Mesothelial cell of epicardium (in vitro differentiated cells): ENCODE data around the gene CLEC16A. TPM values are rescaled to one million over a fixed set of nuclear protein-coding genes. Genes with fewer than 3 reads are reported as not detected.
"Not testable (repeated sequence)": the region's sequence is repeated elsewhere in the genome, so short reads cannot be mapped to it uniquely, and the experiment has no call there.

Experiments used
- DNase-seq, 2 experiments: peaks; one replicate each; pipeline ENCODE4 v3.0.0; 2021; ENCODE audit warnings: low spot score in 2 of 2; ENCODE audit not compliant: unreplicated experiment in 2 of 2
- H3K27ac Mint-ChIP-seq: 2 replicates; pipeline ENCODE4 v1.8.0; 2021; ENCODE audit warnings: mixed read lengths
- H3K27me3 Mint-ChIP-seq: 2 replicates; pipeline ENCODE4 v1.8.0; 2021; ENCODE audit warnings: low read depth, mixed read lengths
- H3K36me3 Mint-ChIP-seq: 2 replicates; pipeline ENCODE4 v1.8.0; 2021; ENCODE audit warnings: mixed read lengths
- H3K4me1 Mint-ChIP-seq: 2 replicates; pipeline ENCODE4 v1.8.0; 2021; ENCODE audit warnings: mixed read lengths
- H3K4me3 Mint-ChIP-seq: 2 replicates; pipeline ENCODE4 v1.8.0; 2021; ENCODE audit warnings: mild to moderate bottlenecking, moderate library complexity, mixed read lengths
- H3K9me3 Mint-ChIP-seq: 2 replicates; pipeline ENCODE4 v1.8.0; 2021; ENCODE audit warnings: mixed read lengths
- CTCF ChIP-seq: fragments of 200-600 bp; sonication (generic); IDR thresholded peaks from one replicate; pipeline ENCODE4 v1.5.0; 2021; ENCODE audit warnings: antibody characterized with exemption; ENCODE audit not compliant: unreplicated experiment
- total RNA-seq: library from RNA; stranded (reverse); gene quantifications from 3 replicates; pipeline ENCODE4 v1.2.1, GENCODE V29; 2021

CLEC16A gene
- total RNA-seq, 1 donor from 2014 or later: 43.3 TPM

GRCh38 chr16:10964039-10964890, 19.9 kb downstream of the CLEC16A start:
- H3K27ac Mint-ChIP-seq: no peak overlapping the region
- peak; percentile 85 for TF ChIP-seq CTCF
- peaks cover 8% of the 10 kb centered on the region for H3K36me3 Mint-ChIP-seq
- peak; percentile 76 to 89 for DNase-seq
- no peak overlapping the region for H3K4me3 Mint-ChIP-seq
- peaks cover 4% of the 10 kb centered on the region for H3K4me1 Mint-ChIP-seq
- H3K27me3 Mint-ChIP-seq: no peaks in the 10 kb centered on the region
- H3K9me3 Mint-ChIP-seq: no peaks in the 10 kb centered on the region

- no peak for DNase-seq
- Mint-ChIP-seq H3K4me3 (no peak overlapping the region), H3K27me3 (no peaks in the 10 kb centered on the region), H3K4me1 (peaks cover 4% of the 10 kb centered on the region), H3K27ac (no peak overlapping the region), H3K9me3 (no peaks in the 10 kb centered on the region), H3K36me3 (peaks cover 8% of the 10 kb centered on the region)
- TF ChIP-seq CTCF: no peak
Measured at GRCh38 chr16:10964891-10965326, 20.5 kb downstream of the CLEC16A start.

GRCh38 chr16:10965440-10966061, 21.2 kb downstream of the CLEC16A start:
- Mint-ChIP-seq H3K27ac (no peak overlapping the region), H3K4me1 (peaks cover 4% of the 10 kb centered on the region), H3K4me3 (no peak overlapping the region), H3K27me3 (no peaks in the 10 kb centered on the region), H3K9me3 (no peaks in the 10 kb centered on the region), H3K36me3 (peaks cover 8% of the 10 kb centered on the region)
- DNase-seq: no peak
- no peak for TF ChIP-seq CTCF

- H3K27me3 Mint-ChIP-seq: no peaks in the 10 kb centered on the region
- no peak overlapping the region for H3K27ac Mint-ChIP-seq
- H3K4me3 Mint-ChIP-seq: no peak overlapping the region
- peaks cover 14% of the 10 kb centered on the region for H3K36me3 Mint-ChIP-seq
- no peak for TF ChIP-seq CTCF
- H3K9me3 Mint-ChIP-seq: no peaks in the 10 kb centered on the region
- H3K4me1 Mint-ChIP-seq: peaks cover 4% of the 10 kb centered on the region
- no peak for DNase-seq
Measured at GRCh38 chr16:10966129-10966528, 21.8 kb downstream of the CLEC16A start.

GRCh38 chr16:10966559-10966958, 22.2 kb downstream of the CLEC16A start:
- not testable (repeated sequence) for DNase-seq, H3K4me3 Mint-ChIP-seq, H3K4me1 Mint-ChIP-seq, H3K27ac Mint-ChIP-seq, H3K9me3 Mint-ChIP-seq, H3K27me3 Mint-ChIP-seq
- H3K36me3 Mint-ChIP-seq: peaks cover 15% of the 10 kb centered on the region

GRCh38 chr16:10967986-10968385, 23.6 kb downstream of the CLEC16A start:
- no peak for TF ChIP-seq CTCF
- Mint-ChIP-seq H3K27ac (no peak overlapping the region), H3K27me3 (no peaks in the 10 kb centered on the region), H3K9me3 (no peaks in the 10 kb centered on the region), H3K4me1 (peaks cover 17% of the 10 kb centered on the region), H3K4me3 (no peak overlapping the region), H3K36me3 (peaks cover 10% of the 10 kb centered on the region)
- no peak for DNase-seq
